IPS DF 4.7 (cell line): ENCODE data around the gene AIPL1.

ENCODE experiments used
- DNase-seq: peaks from one replicate; pipeline ENCODE4 v3.0.0-alpha.2; 2013; ENCODE audit warnings: low spot score; ENCODE audit errors: extremely low read depth

The AIPL1 gene

GRCh38 chr17:6449307-6449706 is 14.4 kb upstream of the AIPL1 start:
- no peak for DNase-seq

- DNase-seq: no peak
Observed at GRCh38 chr17:6448473-6448872, 13.6 kb upstream of the AIPL1 start.

GRCh38 chr17:6446516-6447100 is 11.7 kb upstream of the AIPL1 start:
- DNase-seq: no peak

DNA sequence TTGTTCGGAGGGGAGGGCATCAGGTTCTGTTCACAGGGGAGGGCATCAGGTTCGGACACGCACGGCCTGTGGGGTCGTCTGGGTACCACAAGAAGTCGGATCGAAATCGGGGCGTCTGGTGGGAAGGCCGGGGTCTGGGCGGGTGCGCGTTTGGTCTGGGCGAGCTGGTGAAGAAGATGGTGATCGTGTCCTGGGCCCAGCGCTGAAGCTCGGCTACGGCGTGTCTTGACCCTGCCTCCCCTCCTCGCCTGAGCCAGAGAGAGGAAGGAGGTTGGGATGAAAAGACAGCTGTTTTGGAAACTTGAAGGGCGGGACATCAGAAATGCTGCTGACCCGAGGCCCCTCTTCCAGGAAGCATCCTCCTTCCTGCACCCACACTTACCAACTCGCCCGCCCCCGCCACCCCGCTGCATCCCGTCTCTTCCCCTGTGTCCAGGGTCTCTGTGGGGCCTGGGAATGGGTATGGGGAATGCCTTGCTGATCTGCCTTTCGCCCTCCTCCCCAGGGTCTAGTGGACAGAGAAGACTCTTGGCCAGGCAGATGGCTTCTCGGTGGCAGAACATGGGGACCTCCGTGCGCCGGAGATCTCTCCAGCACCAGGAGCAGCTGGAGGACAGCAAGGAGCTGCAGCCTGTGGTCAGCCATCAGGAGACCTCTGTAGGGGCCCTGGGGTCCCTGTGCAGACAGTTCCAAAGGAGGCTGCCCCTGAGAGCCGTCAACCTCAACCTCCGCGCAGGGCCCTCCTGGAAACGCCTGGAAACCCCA is 9.8 kb upstream of the AIPL1 start:
- DNase-seq: no peak

GRCh38 chr17:6443692-6444570 is 9.0 kb upstream of the AIPL1 start, which contains the start of gene PIMREG:
PIMREG (plus strand) TSS chr17:6444455; CDS start chr17:6445111, 656 bp downstream.
- no peak for DNase-seq

- no peak for DNase-seq
Observed at GRCh38 chr17:6442775-6443174, 7.9 kb upstream of the AIPL1 start.

GRCh38 chr17:6439951-6440350 is 5.0 kb upstream of the AIPL1 start:
- no peak for DNase-seq

DNA sequence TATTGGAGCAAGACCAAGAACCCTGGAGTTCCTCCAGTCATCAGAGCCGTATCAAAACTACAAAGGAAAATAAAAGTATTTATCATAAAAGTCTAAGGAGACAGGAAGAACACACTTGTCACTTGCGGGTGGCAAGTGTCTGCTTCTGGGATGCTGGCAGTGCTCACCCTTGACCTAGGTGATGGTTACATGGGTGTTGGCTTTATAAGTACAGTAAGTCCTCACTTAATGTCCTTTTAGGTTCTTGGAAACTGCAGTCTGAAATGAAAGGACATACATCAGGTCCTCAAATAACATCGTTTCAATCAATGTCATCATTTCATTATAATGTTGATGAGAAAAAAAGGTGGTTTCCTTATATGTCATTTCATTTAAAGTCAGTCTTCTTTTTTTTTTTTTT is 3.0 kb upstream of the AIPL1 start:
- DNase-seq: no peak

- DNase-seq: no peak
Observed at GRCh38 chr17:6437466-6437865, 2.5 kb upstream of the AIPL1 start.

DNA sequence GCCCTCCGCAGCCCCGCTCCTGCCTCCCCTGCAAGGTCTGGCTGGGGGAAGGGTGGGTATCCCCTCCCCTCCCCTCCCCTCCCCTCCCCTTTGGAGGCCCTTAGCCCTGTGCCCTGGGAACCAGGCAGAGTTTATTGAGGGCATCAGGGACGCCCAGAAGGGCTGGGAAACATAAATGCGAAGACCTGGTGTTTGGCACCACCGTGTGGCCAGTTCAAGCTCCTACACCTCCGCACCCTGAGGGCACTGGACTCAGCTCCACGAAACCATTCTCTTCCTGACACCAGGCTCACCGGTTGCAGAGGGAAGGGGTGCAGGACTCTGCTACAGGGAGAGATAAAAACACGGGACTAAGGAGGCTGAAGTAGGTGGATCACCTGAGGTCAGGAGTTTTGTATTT is 1.0 kb upstream of the AIPL1 start:
- DNase-seq: no peak

DNA sequence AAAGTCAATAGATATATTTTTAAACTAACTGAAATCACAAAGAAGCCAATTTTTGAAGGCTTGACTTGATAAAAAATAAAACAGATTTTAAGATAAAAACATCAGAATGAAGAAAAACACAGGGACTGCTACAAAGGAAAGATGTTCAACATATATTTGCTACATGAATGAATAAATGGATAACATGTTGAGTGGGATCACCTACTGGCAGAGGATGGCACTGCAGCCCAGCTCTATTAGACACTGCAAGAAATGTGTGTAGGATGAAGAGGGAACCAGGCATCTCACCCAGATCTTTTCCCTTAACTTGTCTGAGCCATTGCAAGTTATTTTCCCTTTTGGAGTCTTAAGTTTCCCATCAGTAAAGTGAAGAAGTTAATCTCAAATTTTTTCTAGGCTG is 4.2 kb downstream of the AIPL1 start:
- no peak for DNase-seq

- no peak for DNase-seq
Observed at GRCh38 chr17:6429266-6429665, 5.7 kb downstream of the AIPL1 start.

GRCh38 chr17:6428207-6428965 is 6.5 kb downstream of the AIPL1 start:
- DNase-seq: no peak

DNA sequence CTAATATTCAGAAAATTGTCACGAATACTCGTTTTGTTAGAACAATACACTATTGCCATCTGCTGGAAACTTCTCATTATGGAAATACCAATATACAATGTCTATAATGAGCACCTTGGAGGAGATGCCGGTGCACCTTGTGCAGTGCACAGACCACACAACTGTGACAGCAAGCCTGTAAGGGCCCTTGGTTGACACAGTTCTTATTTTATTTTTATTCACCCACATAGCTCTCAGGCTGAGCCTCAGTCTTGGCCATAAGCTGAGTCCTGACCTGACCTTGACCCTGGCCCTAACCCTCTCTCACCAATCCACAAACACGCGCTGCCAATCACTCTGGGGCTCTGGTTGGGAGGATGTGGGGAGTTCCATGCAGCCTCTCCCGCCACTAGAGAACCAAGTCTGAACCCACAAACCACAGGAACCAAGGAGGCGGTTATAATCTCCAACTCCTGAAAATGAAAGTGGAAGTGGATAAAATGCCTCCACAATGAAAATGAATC is 7.6 kb downstream of the AIPL1 start:
- DNase-seq: no peak

DNA sequence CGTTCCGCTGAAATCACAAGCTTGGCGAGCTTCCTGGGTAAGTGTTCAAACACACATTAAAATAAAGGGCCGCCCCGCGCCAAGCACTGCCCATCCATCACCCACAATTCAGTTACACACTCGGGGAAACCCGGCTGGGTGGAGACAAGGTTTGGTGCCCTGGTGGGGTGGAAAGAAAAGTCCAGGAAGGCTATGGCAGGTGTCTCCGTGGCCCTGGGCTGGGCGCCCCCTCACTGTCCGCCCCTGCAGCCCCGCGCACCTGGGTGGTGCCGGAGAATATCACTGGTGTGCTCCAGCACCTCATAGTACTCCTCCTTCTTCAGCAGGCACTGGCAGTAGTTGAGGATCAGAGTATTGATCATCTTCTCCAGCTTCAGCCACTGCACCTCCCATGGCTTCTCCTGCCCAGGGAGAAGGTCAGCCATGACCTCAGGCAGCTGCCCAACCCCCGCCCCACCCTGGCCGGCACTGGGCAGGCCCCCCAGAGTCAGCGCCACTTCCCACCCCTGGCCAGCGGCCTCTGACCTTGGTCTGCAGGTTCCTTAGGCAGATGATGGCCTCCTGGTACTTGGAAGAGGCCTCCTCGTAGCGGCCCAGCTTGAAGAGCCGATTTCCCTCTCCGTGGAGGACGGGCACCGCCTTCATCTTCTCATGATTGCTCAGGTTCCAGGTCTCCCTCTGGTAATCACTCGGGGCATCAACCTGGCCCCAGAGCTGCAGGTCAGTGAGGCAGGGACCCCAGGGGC is 8.4 kb downstream of the AIPL1 start:
- no peak for DNase-seq

DNA sequence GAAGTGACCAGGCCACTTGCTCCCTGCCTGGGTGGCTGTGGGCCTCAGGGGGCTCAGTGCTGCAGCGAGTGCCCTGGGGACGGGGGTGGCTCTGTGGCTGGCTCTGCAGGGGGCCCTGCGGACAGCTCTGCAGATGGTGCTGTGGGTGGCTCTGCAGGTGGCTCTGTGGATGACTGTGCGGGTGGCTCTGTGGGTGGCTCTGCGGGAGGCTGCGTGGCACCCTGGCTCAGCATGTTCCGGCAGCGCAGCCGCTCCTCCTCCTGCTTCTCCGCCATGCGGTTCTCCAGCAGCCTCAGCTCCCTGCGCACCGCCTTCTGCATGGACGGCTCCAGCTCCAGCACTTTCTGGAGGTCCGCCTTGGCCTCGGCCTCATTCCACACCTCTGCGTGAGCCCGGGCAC is 9.5 kb downstream of the AIPL1 start:
- DNase-seq: no peak

DNA sequence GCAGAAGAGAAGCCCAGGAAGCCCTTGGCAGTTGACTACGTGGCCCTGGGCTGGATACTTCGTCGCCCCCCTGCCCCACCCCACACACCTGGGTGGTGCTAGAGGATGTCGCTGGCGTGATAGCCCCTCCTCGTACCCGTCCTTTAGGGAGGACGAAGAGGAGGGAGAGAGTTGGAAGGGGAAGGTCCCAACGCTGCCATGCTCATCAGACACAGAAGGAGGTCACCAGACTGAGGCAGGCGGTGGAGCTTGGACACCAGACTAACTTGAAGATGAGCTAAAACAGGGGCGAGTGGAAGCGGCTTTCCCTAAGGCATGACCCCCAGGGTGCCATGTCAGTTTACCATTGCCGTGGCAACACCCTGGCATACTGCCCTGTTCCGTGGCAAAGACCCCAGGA is 11.0 kb downstream of the AIPL1 start:
- no peak for DNase-seq

DNA sequence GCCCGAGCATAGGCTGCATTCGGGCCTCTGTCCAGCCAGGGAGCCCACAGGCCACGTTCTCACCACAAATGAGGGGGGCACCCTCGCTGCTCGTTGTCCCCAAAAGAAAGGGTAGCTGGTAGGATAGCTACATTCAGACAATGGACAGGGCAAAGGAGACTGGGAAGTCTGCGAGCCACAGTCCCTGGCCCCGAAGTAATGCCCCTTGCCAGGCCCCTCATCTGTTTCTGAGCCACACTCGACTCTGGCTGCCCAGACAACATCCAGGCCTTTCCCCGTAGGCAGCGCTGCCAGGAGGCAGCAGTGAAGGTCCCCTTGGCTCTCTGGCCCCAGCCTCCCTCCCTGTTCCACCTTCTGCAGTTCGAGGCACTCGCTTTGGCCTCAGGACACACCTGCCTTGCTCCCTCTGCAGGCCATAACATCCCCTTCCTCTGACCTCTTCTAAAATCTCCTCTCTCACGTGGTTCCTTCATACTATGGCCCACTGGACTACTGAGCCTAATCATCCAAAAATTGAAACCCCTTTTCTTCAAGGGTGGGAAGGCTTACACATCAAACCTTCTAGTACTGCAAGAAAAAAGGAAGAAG is 12.2 kb downstream of the AIPL1 start:
- DNase-seq: no peak

GRCh38 chr17:6421700-6422604 is 13.0 kb downstream of the AIPL1 start:
- no peak for DNase-seq
